Caco-2 (cell line): ENCODE data around the gene ESPNL. TPM values are rescaled to one million over a fixed set of nuclear protein-coding genes. Genes with fewer than 3 reads are reported as not detected.
A peak's percentile ranks its signal among the peaks of the same experiment; 100 is the strongest.

Source experiments
- BruUV-seq: library from RNA; stranded (reverse); fragments of 400-500 nt; replicated peaks from 2 replicates; lab custom pipeline; 2021; lab: Mats Ljungman, UMichigan
- CTCF ChIA-PET: fragments of 300-600 bp; sonication (Branson Sonifier 250); formaldehyde crosslinking; loops from one replicate; lab custom pipeline; 2022; ENCODE audit warnings: antibody characterized with exemption; lab: Charles Lee
- POLR2A ChIA-PET: fragments of 300-600 bp; sonication (Branson Sonifier 250); formaldehyde crosslinking; loops from one replicate; lab custom pipeline; 2022; ENCODE audit warnings: antibody characterized with exemption; lab: Charles Lee
- DNase-seq, 2 experiments: peaks; one replicate each; pipeline versions ENCODE4 v3.0.0 to v3.0.0-alpha.2; 2020 to 2022
- H3K27me3 ChIP-seq: replicated peaks from 2 replicates; pipeline ENCODE4 v1.6.0; 2011; ENCODE audit warnings: low read length; ENCODE audit not compliant: control insufficient read depth, insufficient read depth
- H3K36me3 ChIP-seq: 2 replicates; pipeline ENCODE4 v1.5.1; 2011; ENCODE audit warnings: low read length; ENCODE audit not compliant: control insufficient read depth, insufficient read depth
- H3K4me1 ChIP-seq: fragments of 250-450 bp; sonication (Bioruptor Pico); 2 replicates; pipeline ENCODE4 v1.5.1; 2020; ENCODE audit warnings: mild to moderate bottlenecking
- H3K4me3 ChIP-seq: 2 replicates; pipeline ENCODE4 v1.5.1; 2011; ENCODE audit warnings: low read depth, mild to moderate bottlenecking, control low read depth, low read length
- H3K9me3 ChIP-seq: fragments of 250-450 bp; sonication (Bioruptor Pico); 2 replicates; pipeline ENCODE4 v1.5.1; 2020; ENCODE audit warnings: mild to moderate bottlenecking, moderate library complexity
- H3K27ac Mint-ChIP-seq: one replicate; pipeline ENCODE4 v1.8.0; 2022; ENCODE audit warnings: mixed read lengths; ENCODE audit not compliant: unreplicated experiment
- H3K27me3 Mint-ChIP-seq: one replicate; pipeline ENCODE4 v1.8.0; 2022; ENCODE audit warnings: mixed read lengths; ENCODE audit not compliant: insufficient read depth, unreplicated experiment
- H3K36me3 Mint-ChIP-seq: one replicate; pipeline ENCODE4 v1.8.0; 2022; ENCODE audit warnings: mild to moderate bottlenecking, mixed read lengths; ENCODE audit not compliant: insufficient read depth, unreplicated experiment
- H3K4me1 Mint-ChIP-seq: one replicate; pipeline ENCODE4 v1.8.0; 2022; ENCODE audit warnings: low read depth, mixed read lengths; ENCODE audit not compliant: unreplicated experiment
- H3K4me3 Mint-ChIP-seq: one replicate; pipeline ENCODE4 v1.8.0; 2022; ENCODE audit warnings: mild to moderate bottlenecking, moderate library complexity, mixed read lengths; ENCODE audit not compliant: unreplicated experiment
- H3K9me3 Mint-ChIP-seq: one replicate; pipeline ENCODE4 v1.8.0; 2022; ENCODE audit warnings: mixed read lengths; ENCODE audit not compliant: unreplicated experiment
- CTCF ChIP-seq, 2 experiments: fragments of 200-600 bp in 1 of 2; IDR thresholded peaks; 1 replicate in 1 of 2; 2 replicates in 1 of 2; pipeline versions ENCODE4 v1.5.1 to v1.8.0; 2011 to 2022; ENCODE audit warnings: antibody characterized with exemption in 1 of 2, control low read depth in 1 of 2, inconsistent platforms in 1 of 2, low read depth in 1 of 2, low read length in 1 of 2, mild to moderate bottlenecking in 1 of 2, moderate library complexity in 1 of 2; ENCODE audit not compliant: insufficient read depth in 1 of 2, severe bottlenecking in 1 of 2, unreplicated experiment in 1 of 2
- intact Hi-C: fragments of 100-400 bp; cut with micrococcal nuclease; formaldehyde crosslinking; loops from one replicate; pipeline ENCODE4 v1.10.0; 2022; ENCODE audit not compliant: unreplicated experiment
- total RNA-seq: library from RNA; stranded (reverse); gene quantifications from 2 replicates; pipeline ENCODE4 v1.2.3, GENCODE V29; 2022

The ESPNL gene
- total RNA-seq, 1 experiment from 2014 or later: not detected

GRCh38 chr2:238060096-238060541 lies 40.0 kb upstream of the ESPNL start:
- ChIA-PET CTCF (interaction anchor here (0.7 to 0.8 kb wide), 2 partner anchors 79 to 203 kb away, joined by 3 to 4 read pairs; no protein-coding TSS in a partner anchor), POLR2A (no interaction called here)
- H3K27me3 ChIP-seq: no peaks in the 10 kb centered on the region
- H3K36me3 Mint-ChIP-seq: no peaks in the 10 kb centered on the region
- peaks cover 20% of the 10 kb centered on the region for H3K4me1 Mint-ChIP-seq
- H3K4me1 ChIP-seq: peaks cover 13% of the 10 kb centered on the region
- no peak for DNase-seq
- peak overlapping the region; percentile 87 for H3K27ac Mint-ChIP-seq
- H3K9me3 ChIP-seq: no peaks in the 10 kb centered on the region
- no TSS peak for BruUV-seq
- intact Hi-C loops: no loop called here
- peak overlapping the region; percentile 74 for H3K4me3 ChIP-seq
- TF ChIP-seq CTCF (IDR thresholded peaks at IDR 0.05; ENCODE audit: insufficient read depth in 1 of 2, low read depth in 1 of 2, low read length in 1 of 2, severe bottlenecking in 1 of 2, unreplicated experiment in 1 of 2): no peak
- no peaks in the 10 kb centered on the region for H3K27me3 Mint-ChIP-seq
- H3K4me3 Mint-ChIP-seq: peak overlapping the region; percentile 82
- H3K9me3 Mint-ChIP-seq: peaks cover 9% of the 10 kb centered on the region
- no peaks in the 10 kb centered on the region; the same call in 1 of the 2 replicates for H3K36me3 ChIP-seq

- H3K36me3 ChIP-seq: no peaks in the 10 kb centered on the region; the same call in 1 of the 2 replicates
- peak within 1 kb of the TSS; percentile 82 for H3K4me3 Mint-ChIP-seq
- ChIA-PET CTCF (interaction anchor here (0.7 to 0.8 kb wide), 2 partner anchors 78 to 202 kb away, joined by 3 to 4 read pairs; no protein-coding TSS in a partner anchor), POLR2A (interaction anchor here (0.6 to 0.7 kb wide), 2 partner anchors 10 to 141 kb away, joined by 4 to 14 read pairs; no protein-coding TSS in a partner anchor)
- no peaks in the 10 kb centered on the region for H3K9me3 ChIP-seq
- peaks cover 13% of the 10 kb centered on the region for H3K4me1 ChIP-seq
- H3K27me3 ChIP-seq: no peaks in the 10 kb centered on the region
- peaks cover 9% of the 10 kb centered on the region for H3K9me3 Mint-ChIP-seq
- BruUV-seq: no TSS peak
- TF ChIP-seq CTCF (IDR thresholded peaks at IDR 0.05; ENCODE audit: insufficient read depth in 1 of 2, low read depth in 1 of 2, low read length in 1 of 2, severe bottlenecking in 1 of 2, unreplicated experiment in 1 of 2): no peak
- DNase-seq: peak; percentile 94
- H3K27me3 Mint-ChIP-seq: no peaks in the 10 kb centered on the region
- peak within 1 kb of the TSS; percentile 87 for H3K27ac Mint-ChIP-seq
- no peaks in the 10 kb centered on the region for H3K36me3 Mint-ChIP-seq
- peaks cover 20% of the 10 kb centered on the region for H3K4me1 Mint-ChIP-seq
- intact Hi-C loops: no loop called here
- H3K4me3 ChIP-seq: peak within 1 kb of the TSS; percentile 83
Measured at GRCh38 chr2:238060542-238061314, 39.4 kb upstream of the ESPNL start, which contains the start of gene SCLY. Gene SCLY (plus strand): TSS chr2:238061001. CDS start chr2:238061055, 54 bp downstream.

- Mint-ChIP-seq H3K27ac (peak overlapping the region; percentile 87), H3K4me3 (peak overlapping the region; percentile 82), H3K27me3 (no peaks in the 10 kb centered on the region), H3K36me3 (peaks cover 5% of the 10 kb centered on the region), H3K9me3 (peaks cover 9% of the 10 kb centered on the region), H3K4me1 (peaks cover 20% of the 10 kb centered on the region)
- ChIA-PET CTCF (no interaction called here), POLR2A (interaction anchor here (0.6 to 0.7 kb wide), 2 partner anchors 11 to 141 kb away, joined by 4 to 14 read pairs; no protein-coding TSS in a partner anchor)
- TSS peak; percentile 26 for BruUV-seq
- DNase-seq: peak; percentile 18 to 40
- intact Hi-C loops: no loop called here
- no peaks in the 10 kb centered on the region; the same call in 1 of the 2 replicates for H3K36me3 ChIP-seq
- no peak for TF ChIP-seq CTCF (IDR thresholded peaks at IDR 0.05; ENCODE audit: insufficient read depth in 1 of 2, low read depth in 1 of 2, low read length in 1 of 2, severe bottlenecking in 1 of 2, unreplicated experiment in 1 of 2)
- peaks cover 13% of the 10 kb centered on the region for H3K4me1 ChIP-seq
- H3K27me3 ChIP-seq: no peaks in the 10 kb centered on the region
- H3K4me3 ChIP-seq: peak overlapping the region; percentile 83
- no peaks in the 10 kb centered on the region for H3K9me3 ChIP-seq
Measured at GRCh38 chr2:238061315-238062202, 38.6 kb upstream of the ESPNL start.
